Measurements from ENCODE around the gene SNX24.

SNX24 gene

GRCh38 chr5:122985954-122986721 lies 140.7 kb downstream of the SNX24 start:
- POLR2A ChIA-PET, result no interaction called here
- Histone ChIP-seq H3K4me3 (ENCODE audit: low read depth, low read length) (no peak overlapping the region), H3K27ac (ENCODE audit: extremely low read depth, low read depth, low read length) (no peak overlapping the region), H3K36me3 (ENCODE audit: control insufficient read depth in 2 of 2, insufficient read depth in 1 of 2, low read length in 2 of 2) (no peaks in the 10 kb centered on the region), H3K4me1 (ENCODE audit: control insufficient read depth, insufficient read depth, low read length) (no peaks in the 10 kb centered on the region), H3K9me3 (ENCODE audit: control insufficient read depth, insufficient read depth, low read depth, low read length) (no peaks in the 10 kb centered on the region)
- TF ChIP-seq, protein P1, sequence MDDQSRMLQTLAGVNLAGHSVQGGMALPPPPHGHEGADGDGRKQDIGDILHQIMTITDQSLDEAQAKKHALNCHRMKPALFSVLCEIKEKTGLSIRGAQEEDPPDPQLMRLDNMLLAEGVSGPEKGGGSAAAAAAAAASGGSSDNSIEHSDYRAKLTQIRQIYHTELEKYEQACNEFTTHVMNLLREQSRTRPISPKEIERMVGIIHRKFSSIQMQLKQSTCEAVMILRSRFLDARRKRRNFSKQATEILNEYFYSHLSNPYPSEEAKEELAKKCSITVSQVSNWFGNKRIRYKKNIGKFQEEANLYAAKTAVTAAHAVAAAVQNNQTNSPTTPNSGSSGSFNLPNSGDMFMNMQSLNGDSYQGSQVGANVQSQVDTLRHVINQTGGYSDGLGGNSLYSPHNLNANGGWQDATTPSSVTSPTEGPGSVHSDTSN (CRISPR knock-in tag; IDR thresholded peaks at IDR 0.05), result no peak
- TF ChIP-seq ZXDB (tag by site-specific recombination; IDR thresholded peaks at IDR 0.05), result no peak
- TF ChIP-seq ZNF10 (tag by site-specific recombination; IDR thresholded peaks at IDR 0.05), result no peak
- TF ChIP-seq ZNF501 (tag by site-specific recombination; IDR thresholded peaks at IDR 0.05), result no peak
- no peak for TF ChIP-seq ZSCAN5A (tag by site-specific recombination; IDR thresholded peaks at IDR 0.05)
- TF ChIP-seq ZBTB17 (tag by site-specific recombination; IDR thresholded peaks at IDR 0.05), result no peak
- no peak for TF ChIP-seq ZNF623 (tag by site-specific recombination; IDR thresholded peaks at IDR 0.05)
- no peak for TF ChIP-seq ZNF610 (tag by site-specific recombination; IDR thresholded peaks at IDR 0.05; ENCODE audit: borderline replicate concordance)
- CTCF ChIA-PET, result no interaction called here

DNA sequence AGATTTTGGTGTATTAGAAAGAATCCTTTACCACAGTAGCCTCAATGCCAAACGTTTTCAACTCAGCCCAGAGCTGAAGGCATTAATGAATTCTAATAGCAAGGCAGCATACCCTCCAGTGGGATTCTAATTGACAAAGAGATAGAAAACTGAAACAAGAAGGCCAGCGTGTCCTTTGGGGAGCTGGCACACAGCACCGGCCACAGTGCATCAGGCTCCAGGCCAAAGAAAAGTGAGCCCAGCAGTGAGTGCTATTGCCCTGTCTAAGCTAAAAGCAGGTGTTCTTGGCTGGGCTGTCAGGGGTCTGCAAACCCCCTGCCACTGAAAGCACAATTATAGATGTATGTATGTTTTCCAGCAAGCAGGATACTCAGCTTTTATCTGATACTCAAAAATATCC lies 150.7 kb downstream of the SNX24 start:
- CTCF ChIA-PET, result no interaction called here
- Histone ChIP-seq H3K9me3 (ENCODE audit: control insufficient read depth, insufficient read depth, low read depth, low read length) (no peaks in the 10 kb centered on the region), H3K36me3 (ENCODE audit: control insufficient read depth in 2 of 2, insufficient read depth in 1 of 2, low read length in 2 of 2) (no peaks in the 10 kb centered on the region), H3K4me3 (ENCODE audit: low read depth, low read length) (no peak overlapping the region), H3K4me1 (ENCODE audit: control insufficient read depth, insufficient read depth, low read length) (peaks cover 6% of the 10 kb centered on the region), H3K27ac (ENCODE audit: extremely low read depth, low read depth, low read length) (no peak overlapping the region)
- POLR2A ChIA-PET, result interaction anchor here (0.5 kb wide), 1 partner anchor 28 kb away, joined by 5 read pairs; no protein-coding TSS in a partner anchor
- TF ChIP-seq SCRT1 (tag by site-specific recombination; IDR thresholded peaks at IDR 0.05; ENCODE audit: borderline replicate concordance), result no peak

DNA sequence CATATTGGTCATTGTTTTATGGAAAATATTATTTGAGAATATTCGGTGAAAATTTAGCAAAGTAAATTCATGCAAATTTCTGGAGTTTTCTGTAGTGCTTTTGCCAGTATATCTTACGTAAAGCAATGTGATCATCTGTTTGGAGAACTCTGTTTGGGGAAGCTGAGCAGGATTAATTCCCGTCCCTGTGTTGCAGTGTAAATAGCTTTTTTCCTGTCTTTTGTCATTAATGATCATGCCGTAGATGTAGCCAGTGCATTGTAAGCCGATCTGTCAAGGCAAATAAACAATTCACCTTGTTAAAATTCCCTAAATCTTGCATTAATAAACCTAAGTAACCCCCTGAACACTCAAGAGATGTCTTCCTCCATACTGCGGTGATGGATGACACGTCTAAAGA lies 151.9 kb downstream of the SNX24 start:
- Histone ChIP-seq H3K36me3 (ENCODE audit: control insufficient read depth in 2 of 2, insufficient read depth in 1 of 2, low read length in 2 of 2) (no peaks in the 10 kb centered on the region), H3K4me1 (ENCODE audit: control insufficient read depth, insufficient read depth, low read length) (peaks cover 6% of the 10 kb centered on the region), H3K4me3 (ENCODE audit: low read depth, low read length) (no peak overlapping the region), H3K27ac (ENCODE audit: extremely low read depth, low read depth, low read length) (no peak overlapping the region), H3K9me3 (ENCODE audit: control insufficient read depth, insufficient read depth, low read depth, low read length) (no peaks in the 10 kb centered on the region)
- ChIA-PET POLR2A (no interaction called here), CTCF (interaction anchor here (1.3 kb wide), 1 partner anchor 481 kb away, joined by 3 read pairs; no protein-coding TSS in a partner anchor)
- TF ChIP-seq ZNF518A (tag by site-specific recombination; conservative IDR thresholded peaks at IDR 0.05; ENCODE audit: low read depth) (no peak), PATZ1 (tag by site-specific recombination; IDR thresholded peaks at IDR 0.05) (no peak), ZXDB (tag by site-specific recombination; IDR thresholded peaks at IDR 0.05) (no peak), ZBTB1 (tag by site-specific recombination; IDR thresholded peaks at IDR 0.05) (no peak), ZFP41 (tag by site-specific recombination; IDR thresholded peaks at IDR 0.05; ENCODE audit: borderline replicate concordance) (no peak)
- TF ChIP-seq, protein P2, sequence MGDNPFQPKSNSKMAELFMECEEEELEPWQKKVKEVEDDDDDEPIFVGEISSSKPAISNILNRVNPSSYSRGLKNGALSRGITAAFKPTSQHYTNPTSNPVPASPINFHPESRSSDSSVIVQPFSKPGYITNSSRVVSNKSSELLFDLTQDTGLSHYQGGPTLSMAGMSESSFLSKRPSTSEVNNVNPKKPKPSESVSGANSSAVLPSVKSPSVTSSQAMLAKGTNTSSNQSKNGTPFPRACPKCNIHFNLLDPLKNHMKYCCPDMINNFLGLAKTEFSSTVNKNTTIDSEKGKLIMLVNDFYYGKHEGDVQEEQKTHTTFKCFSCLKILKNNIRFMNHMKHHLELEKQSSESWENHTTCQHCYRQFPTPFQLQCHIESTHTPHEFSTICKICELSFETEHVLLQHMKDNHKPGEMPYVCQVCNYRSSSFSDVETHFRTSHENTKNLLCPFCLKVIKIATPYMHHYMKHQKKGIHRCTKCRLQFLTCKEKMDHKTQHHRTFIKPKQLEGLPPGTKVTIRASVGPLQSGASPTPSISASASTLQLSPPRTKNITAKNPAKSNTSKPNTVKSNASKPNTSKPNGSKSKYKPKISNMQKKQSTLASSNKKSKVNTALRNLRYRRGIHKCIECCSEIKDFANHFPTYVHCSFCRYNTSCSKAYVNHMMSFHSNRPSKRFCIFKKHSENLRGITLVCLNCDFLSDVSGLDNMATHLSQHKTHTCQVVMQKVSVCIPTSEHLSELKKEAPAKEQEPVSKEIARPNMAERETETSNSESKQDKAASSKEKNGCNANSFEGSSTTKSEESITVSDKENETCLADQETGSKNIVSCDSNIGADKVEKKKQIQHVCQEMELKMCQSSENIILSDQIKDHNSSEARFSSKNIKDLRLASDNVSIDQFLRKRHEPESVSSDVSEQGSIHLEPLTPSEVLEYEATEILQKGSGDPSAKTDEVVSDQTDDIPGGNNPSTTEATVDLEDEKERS (tag by site-specific recombination; IDR thresholded peaks at IDR 0.05), result no peak
- TF ChIP-seq, protein P3, sequence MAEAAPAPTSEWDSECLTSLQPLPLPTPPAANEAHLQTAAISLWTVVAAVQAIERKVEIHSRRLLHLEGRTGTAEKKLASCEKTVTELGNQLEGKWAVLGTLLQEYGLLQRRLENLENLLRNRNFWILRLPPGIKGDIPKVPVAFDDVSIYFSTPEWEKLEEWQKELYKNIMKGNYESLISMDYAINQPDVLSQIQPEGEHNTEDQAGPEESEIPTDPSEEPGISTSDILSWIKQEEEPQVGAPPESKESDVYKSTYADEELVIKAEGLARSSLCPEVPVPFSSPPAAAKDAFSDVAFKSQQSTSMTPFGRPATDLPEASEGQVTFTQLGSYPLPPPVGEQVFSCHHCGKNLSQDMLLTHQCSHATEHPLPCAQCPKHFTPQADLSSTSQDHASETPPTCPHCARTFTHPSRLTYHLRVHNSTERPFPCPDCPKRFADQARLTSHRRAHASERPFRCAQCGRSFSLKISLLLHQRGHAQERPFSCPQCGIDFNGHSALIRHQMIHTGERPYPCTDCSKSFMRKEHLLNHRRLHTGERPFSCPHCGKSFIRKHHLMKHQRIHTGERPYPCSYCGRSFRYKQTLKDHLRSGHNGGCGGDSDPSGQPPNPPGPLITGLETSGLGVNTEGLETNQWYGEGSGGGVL (tag by site-specific recombination; IDR thresholded peaks at IDR 0.05), result no peak

Measured in HEK293 (cell line).